Measurements from ENCODE around the gene TRIO.

- TF ChIP-seq, protein P1, sequence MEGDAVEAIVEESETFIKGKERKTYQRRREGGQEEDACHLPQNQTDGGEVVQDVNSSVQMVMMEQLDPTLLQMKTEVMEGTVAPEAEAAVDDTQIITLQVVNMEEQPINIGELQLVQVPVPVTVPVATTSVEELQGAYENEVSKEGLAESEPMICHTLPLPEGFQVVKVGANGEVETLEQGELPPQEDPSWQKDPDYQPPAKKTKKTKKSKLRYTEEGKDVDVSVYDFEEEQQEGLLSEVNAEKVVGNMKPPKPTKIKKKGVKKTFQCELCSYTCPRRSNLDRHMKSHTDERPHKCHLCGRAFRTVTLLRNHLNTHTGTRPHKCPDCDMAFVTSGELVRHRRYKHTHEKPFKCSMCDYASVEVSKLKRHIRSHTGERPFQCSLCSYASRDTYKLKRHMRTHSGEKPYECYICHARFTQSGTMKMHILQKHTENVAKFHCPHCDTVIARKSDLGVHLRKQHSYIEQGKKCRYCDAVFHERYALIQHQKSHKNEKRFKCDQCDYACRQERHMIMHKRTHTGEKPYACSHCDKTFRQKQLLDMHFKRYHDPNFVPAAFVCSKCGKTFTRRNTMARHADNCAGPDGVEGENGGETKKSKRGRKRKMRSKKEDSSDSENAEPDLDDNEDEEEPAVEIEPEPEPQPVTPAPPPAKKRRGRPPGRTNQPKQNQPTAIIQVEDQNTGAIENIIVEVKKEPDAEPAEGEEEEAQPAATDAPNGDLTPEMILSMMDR (IDR thresholded peaks at IDR 0.05; ENCODE audit: low read depth, low read length, poor library complexity, severe bottlenecking), result no peak
- TF ChIP-seq EZH2phosphoT487 (IDR thresholded peaks at IDR 0.05; ENCODE audit: borderline replicate concordance, low read length), result no peak
These were observed 283.4 kb downstream of the TRIO start for GRCh38 chr5:14426521-14426920.
